Hypothalamus (tissue), 51 donors: ENCODE measurements around the gene ECI2.
"Not testable (repeated sequence)": the region's sequence is repeated elsewhere in the genome, so short reads cannot be mapped to it uniquely, and the experiment has no call there.

Experiments
- DNase-seq, 51 donors: peaks; one replicate each; lab custom pipeline; 2025; lab: John Stamatoyannopoulos, UW

Gene ECI2

DNA sequence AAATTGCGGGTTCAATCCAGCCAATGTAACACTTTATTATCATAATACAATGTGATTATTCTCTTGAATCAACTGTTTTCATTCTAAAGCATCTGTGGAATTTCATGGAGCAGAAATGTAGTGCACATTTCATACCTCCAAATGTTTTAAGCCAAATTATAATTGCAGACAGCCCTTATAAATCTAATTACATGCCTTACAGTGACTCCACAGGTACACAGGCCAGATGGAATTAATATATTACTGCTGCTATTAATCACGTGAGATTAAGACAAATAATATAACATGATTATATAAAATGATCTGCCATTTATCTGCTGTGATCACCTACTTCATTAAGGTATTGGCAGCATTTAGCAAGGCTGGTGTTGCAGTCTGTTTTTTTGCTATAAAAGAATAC lies 9.7 kb upstream of the ECI2 start:
- no peak for DNase-seq

DNA sequence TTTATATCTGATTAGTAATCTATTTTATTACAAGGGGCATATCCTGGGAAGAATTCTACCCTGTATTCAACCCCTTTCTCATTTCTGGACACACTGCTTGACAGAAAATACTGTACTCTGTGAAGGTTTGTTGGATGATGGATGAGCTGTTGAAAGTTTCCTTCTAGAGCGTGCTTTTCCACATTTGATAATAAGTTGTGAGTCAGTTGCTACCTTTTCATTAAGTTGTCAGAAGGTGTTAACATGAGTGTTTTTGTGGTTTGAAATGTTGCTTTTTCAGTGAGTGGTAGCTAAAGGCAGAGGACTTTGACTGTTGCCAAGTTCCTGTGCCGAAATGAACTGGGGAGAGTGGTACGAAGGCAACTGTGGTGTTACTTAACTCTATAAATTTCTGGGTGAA lies 3.9 kb upstream of the ECI2 start:
- peak in 1 of 51 donors; percentile 18 for DNase-seq

DNA sequence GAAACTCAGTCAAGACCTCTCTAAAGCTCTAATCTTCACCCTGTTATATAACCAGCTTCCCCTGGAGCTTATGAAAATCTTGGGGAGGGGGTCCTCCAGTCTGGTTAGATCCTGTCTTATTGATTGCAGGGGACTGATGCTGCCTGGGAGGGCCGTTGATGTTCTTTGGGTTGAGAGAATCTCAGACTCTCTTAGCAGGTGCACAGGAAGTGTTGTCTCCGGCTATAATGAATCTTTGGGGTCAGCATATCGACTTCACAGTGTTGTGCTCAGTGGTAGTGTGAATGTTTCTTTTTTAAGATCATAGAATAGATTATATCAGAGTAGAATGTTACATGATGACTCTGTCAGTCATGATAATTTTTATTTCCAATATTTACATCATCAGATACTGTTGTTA lies 2.8 kb upstream of the ECI2 start:
- DNase-seq, result no peak

DNA sequence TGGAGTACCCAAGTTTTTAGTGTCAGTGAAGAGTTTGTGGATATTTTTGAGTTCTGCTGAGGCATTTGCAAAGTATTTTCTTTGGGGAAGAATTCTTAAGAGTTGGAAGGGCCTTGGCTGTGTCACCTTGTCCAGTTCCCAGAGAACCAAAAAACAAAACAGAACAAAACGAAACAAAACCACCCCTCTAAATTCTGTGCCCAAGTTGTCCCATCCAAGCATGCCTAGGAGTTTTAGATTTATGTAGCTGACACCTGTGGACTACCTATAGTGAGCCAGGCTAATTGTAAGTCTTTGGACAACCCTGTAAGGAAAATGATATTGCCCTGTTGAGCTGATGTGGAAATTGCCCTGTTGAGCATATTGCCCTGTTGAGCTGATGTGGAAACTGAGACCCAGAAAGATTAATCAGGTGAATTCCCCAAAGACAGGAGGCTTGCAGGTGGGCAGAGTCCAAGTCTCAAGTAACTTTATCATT lies 1.0 kb upstream of the ECI2 start:
- no peak for DNase-seq

DNA sequence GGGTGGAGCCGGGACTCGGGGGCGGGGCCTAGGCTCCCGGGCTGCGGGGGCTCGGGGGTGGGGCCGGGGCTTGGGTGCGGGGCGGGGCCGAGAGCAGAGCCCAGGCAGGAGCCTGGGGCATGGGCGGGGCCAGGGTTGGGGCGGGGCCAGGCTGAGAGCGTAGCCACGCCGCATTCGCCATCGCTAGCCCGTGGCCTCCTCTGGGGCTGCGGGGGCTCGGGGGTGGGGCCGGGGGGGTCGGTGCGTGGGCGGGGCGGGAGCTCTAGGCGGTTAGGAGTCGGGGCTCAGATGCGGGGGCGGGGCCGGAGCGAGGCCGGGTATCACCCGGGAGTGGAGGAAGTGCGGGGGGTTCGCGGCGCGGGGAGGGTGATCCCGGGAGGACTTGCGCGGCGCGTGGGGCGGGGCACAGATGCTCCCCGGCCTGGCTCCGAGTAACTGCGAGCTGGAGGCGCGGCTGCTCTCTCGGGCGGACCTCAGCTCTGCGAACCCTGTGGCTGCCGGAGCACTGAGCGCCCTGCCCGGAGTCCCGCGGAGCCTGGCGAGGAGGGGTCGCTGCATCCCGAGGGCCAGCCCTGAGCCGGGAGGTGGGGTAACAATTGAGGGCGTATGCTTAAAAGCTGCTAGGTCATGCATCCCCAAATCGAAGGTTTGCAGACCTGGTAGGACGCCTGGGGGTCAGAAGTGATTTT lies 434 bp upstream of the ECI2 start:
- peak; percentile 52 to 100 (median 97) for DNase-seq

DNA sequence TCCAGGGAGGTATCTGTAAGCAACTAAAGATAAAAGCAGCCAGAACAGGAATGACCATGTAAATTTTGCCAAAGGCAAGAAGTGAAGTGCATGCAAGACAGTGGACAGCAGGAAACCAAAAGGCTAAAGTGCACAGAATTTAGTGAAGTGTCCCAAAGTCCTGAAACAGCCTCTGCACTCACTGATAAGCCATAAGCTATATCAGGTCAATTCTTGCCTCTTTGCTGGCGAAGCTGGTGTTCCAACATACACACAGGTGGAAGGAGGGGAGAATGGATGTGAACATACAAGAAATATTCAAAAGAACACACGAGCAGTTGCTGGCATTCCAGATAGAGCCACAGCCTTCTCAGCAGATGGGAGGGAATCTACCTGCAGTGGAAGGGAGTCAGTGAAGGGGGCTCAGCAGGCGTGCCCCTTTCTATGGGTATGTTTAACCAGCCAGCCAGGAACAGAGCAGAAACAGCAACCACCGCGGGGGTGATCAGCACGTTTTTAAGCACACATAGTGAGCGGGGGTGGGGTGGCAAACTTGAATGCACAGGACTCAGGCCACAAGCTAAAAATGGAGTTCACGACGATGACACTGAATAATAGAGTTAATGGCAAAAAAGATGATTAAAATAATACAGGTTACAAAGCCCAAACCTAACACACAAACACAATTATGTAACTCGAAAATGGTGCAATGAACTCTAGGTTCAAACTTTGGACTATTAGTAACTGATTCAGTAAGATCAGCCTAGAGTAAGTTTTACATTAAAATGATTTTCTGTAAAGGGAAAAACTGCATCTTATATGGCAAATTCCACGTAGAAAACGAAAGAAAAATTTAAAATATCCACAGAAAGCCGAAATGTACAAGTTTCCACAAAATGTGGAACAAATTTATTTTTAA lies 1.2 kb downstream of the ECI2 start:
- peak in 8 of 51 donors; percentile 4 to 31 (median 8) for DNase-seq

DNA sequence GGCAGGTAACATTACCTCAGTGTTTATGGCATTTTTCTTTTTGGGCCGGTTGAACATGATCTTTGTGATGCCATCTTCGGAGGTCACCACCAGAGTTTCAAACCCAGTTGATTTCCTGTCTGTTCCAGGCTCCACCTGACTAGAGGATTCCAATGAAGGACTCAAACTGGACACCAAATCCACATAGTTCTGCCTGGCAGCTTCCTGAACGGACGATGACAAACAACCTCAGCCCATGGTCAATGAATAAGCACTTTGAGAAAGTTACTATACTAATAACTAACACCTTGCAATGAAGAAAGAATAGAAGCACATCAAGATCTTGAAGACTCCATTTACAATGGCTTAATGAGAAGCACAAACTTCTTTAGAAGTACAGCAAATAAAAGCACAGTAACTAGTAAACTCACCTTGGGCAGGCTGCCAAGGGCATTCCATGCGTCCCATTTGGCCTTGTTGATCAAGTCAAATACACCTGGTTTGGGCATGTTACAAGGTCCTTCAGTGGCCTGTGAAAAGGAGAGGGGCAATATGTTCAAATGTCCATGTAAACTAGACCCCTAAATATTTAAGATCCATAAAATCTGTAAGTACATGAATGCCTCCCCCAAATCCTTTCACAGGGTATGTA lies 4.9 kb downstream of the ECI2 start:
- DNase-seq, result no peak

DNA sequence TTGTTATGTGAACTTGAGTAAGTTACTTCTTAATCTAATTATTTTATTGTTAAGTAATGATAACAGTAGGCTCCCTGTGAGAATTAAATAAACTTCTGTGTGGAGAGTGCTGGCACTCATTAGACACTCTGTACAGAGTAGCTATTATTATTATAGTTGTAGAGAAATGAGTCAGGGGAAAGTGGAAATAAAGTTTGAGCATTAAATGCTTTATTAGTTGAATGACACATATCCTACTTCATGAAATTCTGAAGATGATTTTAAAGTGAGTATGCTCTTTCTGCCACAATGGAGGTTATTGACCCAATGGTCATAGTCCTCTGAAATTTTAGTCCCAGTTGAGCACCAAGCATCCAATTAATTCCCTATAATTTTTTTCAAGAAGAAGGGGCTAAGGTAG lies 5.9 kb downstream of the ECI2 start:
- no peak for DNase-seq

DNA sequence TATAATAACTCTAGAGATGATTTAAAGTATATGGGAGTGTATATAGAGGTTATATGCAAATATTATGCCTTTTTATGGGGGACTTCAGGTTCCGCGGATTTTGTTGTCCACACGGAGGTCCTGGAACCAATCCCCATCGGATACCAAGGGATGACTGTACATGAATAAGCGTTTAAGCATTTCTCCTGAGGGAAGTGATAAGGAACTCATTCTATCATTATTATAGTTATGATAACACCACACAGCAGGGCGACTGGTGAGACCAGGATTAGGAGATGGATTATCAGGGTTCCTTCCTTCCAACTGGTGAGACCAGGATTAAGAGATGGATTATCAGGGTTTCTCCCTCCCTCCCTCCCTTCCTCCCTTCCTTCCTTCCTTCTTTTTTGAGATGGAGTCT lies 6.6 kb downstream of the ECI2 start:
- no peak for DNase-seq

DNA sequence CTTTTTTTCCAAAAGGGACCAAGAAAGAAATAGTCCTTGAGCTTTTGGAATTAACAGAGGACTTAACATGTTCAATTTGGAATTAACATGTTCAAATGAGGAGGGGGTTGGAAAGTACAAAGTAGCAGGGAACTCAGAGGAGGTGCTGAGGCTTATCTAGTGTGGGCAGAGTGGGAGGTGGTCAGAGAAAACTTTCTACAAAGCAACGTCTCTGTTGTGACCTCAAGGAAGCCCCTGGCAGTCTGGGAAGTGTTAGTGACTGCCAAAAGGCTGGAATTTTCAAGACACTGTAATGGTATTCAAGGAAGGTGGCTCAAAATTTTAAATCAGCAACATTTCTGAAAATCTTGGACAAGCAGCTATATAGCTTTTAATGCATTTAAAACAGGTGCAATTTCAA lies 7.3 kb downstream of the ECI2 start:
- DNase-seq, result no peak

DNA sequence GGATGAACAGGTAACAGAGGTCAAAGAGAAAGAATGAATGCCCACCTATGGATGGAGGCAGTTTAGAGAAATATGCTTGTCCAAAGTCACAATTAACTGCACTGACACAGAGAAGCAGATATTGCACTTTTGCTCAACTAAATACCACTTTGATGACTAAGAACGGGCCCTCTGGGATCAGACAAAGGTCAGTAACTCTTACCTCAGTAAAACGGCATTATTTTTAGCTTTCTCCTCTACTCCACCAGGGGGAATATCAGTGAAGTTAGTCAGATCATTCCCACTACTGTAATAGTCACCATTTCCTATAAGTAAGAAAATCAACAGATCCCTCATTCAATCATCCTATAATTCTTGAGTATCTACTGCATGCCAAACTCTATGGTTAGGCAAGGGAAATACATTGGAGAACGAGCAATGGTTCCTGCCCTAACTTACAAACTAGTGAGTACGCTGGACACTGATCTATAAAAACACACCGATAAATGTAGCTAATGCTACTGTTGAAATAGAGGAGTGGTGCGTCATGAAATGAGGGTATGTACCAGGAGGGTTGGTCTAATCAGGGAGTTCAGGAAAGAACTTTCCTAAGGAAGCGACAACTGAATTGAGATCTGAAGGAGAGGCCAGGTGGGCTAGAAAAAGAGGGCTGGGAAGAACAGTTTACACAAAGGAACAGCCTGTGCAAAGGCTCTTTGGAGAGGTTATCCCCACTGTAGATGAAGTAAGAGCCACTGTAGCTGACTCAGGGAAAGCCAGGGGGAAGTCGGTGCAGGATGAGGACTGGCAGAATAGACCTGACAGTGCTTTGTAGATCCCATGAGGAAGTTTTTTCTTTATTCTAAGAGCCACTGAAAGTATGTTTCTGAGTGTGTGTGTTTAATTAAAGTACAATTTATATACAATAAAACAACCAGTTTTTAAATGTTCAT lies 9.2 kb downstream of the ECI2 start:
- no peak for DNase-seq

DNA sequence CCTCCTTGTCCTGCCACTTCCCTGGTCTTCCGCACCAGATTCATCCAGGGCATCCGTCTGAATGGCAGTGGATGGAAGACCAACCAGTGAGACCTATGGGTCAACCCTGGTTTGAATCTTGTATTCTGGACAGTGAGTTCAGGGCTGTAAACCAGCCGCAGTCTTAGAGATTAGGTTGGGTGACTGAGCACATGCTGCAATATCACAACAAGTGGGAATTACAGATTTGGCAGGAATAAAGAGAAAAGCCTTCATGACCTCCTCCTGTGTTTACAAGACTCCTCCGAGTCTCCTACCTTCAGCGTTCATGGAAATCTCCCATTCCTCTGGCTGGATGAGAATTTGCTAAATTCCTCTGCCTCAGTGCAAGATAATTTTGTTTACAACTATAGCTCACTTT lies 9.9 kb downstream of the ECI2 start:
- DNase-seq, result no peak

DNA sequence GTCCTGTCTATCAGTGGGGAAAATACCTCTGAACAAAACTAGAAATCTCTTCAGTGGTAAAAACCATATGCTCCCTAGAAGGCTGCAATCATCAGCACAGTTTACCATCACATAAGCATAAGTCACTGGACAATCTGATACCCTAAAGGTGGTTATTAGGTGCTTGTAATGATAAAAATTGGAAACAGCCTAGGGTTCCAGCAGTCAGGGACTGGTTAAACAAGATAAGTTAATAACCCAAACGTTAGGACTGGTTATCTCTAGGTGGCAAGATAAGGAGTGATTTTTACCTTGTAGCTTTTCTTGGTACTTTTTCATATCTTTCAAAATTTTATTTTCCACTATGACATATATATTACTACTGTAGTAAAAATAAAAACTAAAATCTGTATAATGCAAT lies 11.0 kb downstream of the ECI2 start:
- no peak for DNase-seq

DNA sequence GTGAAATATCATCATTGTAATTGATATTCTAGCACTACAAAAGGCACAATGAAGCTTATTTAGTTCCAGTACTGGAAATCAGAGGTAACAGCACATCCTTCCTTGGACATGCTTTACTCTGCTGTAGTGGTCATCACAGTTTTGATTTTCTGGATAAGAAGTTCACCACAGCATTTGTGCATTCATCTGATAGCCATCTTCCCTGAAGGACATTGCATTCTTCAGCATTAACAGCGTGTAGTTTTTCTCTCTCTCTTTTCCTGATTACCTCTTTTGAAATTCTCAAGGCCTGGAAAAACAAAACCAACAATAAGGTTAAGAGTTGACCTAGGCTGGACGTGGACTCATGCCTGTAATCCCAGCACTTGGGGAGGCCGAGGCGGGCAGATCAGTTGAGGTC lies 19.6 kb downstream of the ECI2 start:
- no peak for DNase-seq

DNA sequence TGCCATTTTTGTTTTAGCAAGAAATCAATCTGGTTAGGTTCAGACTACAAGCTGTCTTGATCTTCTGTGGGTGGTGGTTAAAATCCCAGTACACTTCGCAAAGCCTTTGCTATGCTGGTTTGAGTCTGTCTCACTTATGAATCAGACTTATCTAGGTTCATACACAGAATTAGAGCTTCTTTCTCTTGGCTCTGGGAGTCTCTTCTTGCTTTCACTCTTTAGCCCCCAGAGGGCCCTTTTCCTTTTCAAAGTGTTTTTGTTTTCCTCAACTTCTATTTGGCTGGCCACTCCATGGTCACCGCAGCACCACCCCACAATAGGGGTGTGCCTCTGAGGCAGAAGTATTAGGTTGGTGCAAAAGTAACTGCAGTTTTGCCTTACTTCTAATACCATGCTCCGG lies 21.3 kb downstream of the ECI2 start:
- no peak for DNase-seq

DNA sequence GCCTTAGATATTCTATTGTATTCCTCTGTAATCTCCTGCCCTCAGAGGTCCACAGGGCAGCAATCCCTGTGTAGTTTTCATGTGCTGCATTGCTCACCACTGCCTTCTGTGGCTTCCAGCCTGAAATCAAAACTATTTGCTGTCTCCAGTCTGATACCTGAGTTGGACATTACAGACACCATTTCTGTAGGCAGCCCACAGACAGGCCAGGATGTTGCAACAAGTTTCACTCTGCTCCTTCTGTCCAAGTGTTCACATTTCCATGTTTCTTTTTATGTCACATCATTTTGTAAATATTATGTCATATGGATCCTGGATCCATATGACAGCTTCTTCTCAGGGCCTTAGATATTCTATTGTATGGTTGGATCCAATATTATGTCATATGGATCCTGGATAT lies 21.7 kb downstream of the ECI2 start:
- no peak for DNase-seq

DNA sequence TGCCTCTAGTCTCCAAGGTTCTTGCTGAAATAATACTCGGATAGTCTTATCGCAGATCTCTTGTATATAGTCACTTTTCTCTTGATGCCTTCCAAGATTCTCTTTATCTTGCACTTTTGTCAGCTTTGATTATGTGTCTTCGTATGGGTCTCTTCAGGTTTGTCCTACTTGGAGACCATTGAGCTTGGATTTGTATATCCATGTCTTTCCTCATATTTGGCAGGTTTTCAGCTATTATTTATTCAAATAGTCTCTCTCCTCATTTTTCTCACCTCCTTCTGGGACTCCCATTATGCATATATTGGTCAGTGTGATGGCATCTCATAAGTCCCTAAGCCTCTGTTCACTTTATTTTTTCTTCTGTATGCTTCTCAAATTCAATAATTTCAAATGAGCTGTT lies 23.0 kb downstream of the ECI2 start:
- no peak for DNase-seq

DNA sequence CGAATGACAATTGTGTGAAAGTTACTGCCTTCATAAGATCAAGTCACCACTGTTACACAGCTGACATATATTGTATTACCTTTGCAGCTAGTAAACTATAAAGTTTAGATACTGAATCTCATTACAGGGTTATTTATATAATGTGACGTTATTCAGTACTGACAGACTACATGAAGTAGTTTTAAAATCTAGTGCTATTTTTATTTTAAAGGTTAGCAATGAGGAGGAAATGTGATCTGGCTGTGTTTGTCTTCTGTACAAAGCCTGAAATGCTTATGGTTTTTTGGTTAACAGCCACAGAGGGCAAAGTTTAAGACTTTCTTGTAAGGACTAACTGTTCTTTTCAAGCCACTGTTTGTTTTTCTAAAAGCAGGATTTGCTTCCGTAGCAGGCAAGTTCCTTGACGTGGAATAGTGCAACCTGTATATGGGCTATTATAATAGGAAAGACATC lies 26.0 kb downstream of the ECI2 start:
- DNase-seq, result not testable (repeated sequence)

DNA sequence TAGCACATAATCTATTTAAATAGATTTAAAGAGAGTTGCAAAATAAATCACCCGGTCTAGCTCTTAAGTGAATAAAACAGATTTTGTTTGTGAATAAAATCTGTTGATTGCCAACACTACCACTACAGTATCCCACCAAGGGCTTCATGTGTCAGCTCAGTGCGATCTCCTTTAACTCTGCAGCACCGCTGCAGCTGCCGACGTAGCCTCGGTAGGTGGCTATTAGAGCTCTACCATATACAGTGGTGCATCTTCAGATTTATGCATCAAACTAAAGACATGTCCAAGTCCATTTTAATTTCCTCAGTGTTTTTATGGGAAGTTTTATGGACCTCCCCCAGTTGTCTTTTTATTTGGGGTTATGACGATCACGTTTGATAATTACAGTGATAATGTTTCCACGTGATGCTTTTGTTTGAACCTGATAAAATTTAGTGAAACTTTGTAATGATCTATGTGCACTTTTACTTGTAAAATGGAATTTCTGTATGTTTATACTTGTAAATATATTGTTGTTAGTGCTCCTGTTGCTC lies 26.7 kb downstream of the ECI2 start:
- no peak for DNase-seq

DNA sequence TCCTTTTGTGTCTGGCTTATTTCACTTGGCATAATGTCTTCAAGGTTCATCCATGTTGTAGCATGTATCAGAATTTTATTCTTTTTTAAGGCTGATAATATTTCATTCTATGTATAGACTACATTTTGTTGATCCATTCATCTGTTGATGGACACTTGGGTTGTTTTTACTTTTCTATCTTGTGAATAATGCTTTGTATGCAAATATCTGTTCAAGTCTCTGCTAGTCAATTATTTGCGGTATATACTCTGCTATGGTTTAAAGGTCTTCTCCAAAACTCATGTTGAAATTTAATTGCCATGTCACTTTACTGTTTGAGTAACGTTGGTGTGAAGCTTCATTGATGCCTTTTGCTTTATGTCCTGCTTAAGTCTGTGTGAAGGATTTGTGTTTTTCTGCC lies 27.5 kb downstream of the ECI2 start:
- DNase-seq, result no peak
